Measurements from ENCODE around the gene CD99.

DNA sequence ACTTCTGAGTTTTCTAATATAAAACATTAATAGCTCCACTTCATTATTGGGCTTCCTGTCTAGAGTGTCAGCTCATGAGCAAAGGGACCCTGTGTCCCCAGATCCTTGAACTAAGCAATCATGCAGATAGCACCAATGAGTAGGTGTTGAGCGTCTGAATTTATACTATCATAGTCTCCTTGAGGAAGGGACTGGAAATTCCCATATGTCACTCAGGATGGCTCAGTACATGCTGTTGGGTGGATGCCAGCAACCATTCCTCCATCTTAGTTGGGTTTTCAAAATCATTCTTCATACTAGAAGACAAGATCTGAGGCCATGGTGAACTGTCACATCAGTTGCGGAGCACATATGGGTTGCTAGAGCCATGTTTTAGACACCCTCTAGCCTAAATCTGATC is 27.7 kb downstream of the CD99 start:
- TF ChIP-seq CTCF (conservative IDR thresholded peaks at IDR 0.05; ENCODE audit: low read depth, low read length) (no peak), EZH2 (IDR thresholded peaks at IDR 0.05; ENCODE audit: borderline replicate concordance, low read depth, low read length, poor library complexity, severe bottlenecking) (no peak)
